NCI-H2227 (cell line): Measurements from ENCODE around the gene STRN3.
A peak's percentile ranks its signal among the peaks of the same experiment; 100 is the strongest.

Experiments used
- DNase-seq: peaks from one replicate; lab custom pipeline; 2025; ENCODE audit not compliant: unreplicated experiment; lab: John Stamatoyannopoulos, UW

STRN3 gene

DNA sequence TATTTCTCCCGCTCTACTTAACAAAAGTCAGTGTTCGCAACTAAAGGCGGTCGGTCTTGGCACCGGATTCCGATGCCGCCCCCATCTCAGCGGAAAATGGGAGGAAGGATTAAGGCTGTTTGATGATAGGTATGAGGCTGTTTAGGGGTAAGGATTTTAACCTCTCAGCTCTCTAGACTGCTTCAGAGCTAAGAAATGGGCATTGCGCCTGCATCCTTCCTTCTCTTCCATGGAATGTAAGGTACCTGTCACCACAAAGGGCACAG lies 150.5 kb downstream of the STRN3 start:
- no peak for DNase-seq

- peak; percentile 29 for DNase-seq
Measured at GRCh38 chr14:30874999-30875787, 151.0 kb downstream of the STRN3 start.

- DNase-seq = peak; percentile 72
Measured at GRCh38 chr14:30874120-30874998, 151.8 kb downstream of the STRN3 start, which contains the start of gene COCH. TSS of gene COCH (plus strand) at chr14:30874559. CDS start at chr14:30874939, 380 bp downstream.

DNA sequence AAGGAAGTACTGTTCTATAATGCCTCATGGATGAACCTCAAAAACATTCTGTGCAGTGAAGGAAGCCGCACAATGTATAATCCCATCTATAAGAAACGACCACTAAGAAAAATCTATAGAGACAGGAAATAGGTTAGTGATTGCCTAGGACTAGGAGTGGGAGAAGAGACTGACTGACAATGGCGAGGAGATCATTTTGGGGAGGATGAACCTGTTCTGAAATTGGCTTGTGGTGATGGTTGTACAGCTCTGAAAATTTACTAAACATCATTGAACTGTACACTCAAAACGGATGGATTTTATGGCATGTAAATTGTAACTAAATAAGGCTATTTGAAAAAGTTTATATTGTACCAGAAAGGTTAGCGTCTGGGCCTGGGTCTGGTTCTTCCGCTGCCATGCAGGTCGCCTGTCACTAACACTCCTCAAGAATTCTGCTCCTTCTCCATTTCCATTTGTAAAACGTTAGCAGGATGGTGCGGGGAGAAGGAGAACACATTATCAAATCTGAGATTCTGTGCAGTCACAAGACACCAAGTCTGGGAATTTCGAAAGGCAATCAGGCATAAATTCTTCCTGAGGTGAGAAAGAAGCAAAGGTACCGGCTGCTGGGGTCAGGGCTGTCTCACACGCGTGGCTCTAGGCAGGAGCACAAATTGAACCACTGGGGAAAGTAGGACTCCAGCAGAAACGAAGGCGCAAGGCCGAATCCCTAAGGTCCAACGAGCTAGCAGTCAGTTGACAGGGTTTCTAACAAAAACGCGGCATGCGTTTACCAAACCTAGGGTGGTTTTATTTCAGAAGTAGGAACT lies 152.7 kb downstream of the STRN3 start:
- no peak for DNase-seq

- no peak for DNase-seq
Measured at GRCh38 chr14:30872602-30873001, 153.6 kb downstream of the STRN3 start.

DNA sequence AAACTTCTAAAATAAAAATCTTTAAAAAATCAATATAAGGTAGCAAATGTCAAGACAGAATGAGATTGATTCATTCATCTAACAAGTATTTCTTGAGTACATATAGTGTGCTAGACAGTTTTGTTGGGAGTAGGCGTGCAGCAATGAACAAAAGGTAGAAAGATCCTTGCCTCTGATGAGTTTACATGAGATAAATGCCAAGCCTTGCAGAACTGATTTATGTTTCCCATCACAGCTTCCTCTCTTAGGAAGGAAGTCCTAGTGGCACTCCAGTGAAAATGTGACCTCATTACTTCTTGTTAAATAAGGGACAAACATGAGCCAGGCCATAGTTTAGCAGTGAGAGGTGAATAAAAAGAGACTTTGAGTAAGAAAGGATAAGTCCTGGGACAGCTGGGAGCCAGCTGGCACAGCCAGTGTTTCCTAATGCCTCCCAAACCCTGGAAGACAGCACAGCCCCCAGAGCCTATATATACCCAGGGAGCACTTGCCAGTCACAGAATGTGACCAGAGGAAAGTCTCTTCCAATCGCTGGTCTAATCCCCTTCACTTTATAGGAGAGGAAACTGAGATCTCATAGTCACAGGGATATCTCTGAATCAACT lies 156.5 kb downstream of the STRN3 start:
- no peak for DNase-seq

DNA sequence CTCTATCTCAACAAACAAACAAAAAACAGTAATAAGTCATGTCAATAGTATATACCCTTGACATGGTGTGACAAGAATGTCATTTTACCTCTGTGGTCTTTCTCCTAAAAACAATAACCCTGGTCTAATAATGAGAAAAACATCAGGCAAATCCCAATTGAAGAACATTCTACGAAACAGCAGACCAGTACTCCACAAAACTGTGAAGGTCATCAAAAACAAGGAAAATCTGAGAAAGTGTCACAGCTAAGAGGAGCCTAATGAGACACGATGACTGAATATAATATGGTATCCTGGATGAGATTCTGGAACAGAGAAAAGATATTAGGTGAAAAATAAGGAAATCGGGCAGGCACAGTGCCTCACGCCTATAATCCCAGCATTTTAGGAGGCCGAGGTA lies 157.4 kb downstream of the STRN3 start:
- DNase-seq = no peak

- DNase-seq = no peak
Measured at GRCh38 chr14:30864934-30865333, 161.2 kb downstream of the STRN3 start.

- no peak for DNase-seq
Measured at GRCh38 chr14:30861200-30861599, 165.0 kb downstream of the STRN3 start.

DNA sequence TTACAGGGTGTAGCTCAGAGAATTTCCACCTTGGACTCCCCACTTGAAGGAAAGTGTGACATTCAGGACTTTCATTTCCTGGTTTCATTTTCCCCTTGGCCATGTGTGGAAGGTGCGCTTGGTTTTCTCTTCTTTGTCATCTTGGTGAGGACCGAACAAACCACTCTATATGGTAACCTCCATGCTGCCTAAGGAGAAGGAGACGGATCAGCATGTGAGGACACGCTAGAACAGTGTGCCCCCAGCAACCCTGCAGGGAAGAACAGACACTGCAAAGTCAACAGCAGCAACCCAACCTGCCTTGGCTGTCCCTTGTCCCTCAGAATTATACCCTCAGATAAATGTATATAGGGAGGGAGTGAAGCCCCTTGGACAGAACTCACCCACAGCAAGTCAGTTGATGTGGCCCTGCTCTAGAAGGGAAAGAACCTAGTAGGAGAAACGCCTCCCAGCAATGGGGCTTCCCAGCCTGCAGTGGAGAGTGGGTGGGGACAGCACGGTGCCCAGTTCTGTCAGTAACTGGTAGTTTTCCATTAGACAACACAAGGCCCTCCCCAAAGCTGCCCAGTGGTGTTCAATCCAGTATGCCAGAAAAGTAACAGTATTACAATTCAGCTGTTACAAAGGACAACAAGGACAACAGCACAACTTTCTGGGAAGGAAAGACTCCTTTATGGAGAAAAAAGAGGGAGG lies 170.7 kb downstream of the STRN3 start:
- DNase-seq = no peak

DNA sequence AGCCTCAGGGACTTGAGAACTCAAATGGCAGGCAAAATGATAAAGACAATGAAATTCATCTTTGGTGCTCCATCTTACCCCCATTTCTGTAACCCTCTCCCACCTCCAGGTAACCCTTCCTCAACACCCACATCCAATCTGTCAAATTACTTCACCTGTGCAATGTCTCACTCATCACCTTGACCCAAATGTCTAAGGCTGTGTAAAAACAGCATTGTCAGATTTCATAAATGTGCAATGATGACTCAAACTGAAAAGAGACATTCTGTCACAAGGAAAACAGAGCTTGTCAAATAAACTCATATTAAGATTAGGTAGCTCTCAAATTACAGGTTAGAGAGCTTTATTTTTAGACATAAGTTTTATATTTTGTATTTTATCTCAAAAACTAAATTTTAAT lies 171.7 kb downstream of the STRN3 start:
- no peak for DNase-seq

GRCh38 chr14:30853946-30854345 lies 172.2 kb downstream of the STRN3 start:
- DNase-seq = no peak

GRCh38 chr14:30849983-30850382 lies 176.2 kb downstream of the STRN3 start:
- no peak for DNase-seq

- DNase-seq = no peak
Measured at GRCh38 chr14:30849354-30849753, 176.8 kb downstream of the STRN3 start.

DNA sequence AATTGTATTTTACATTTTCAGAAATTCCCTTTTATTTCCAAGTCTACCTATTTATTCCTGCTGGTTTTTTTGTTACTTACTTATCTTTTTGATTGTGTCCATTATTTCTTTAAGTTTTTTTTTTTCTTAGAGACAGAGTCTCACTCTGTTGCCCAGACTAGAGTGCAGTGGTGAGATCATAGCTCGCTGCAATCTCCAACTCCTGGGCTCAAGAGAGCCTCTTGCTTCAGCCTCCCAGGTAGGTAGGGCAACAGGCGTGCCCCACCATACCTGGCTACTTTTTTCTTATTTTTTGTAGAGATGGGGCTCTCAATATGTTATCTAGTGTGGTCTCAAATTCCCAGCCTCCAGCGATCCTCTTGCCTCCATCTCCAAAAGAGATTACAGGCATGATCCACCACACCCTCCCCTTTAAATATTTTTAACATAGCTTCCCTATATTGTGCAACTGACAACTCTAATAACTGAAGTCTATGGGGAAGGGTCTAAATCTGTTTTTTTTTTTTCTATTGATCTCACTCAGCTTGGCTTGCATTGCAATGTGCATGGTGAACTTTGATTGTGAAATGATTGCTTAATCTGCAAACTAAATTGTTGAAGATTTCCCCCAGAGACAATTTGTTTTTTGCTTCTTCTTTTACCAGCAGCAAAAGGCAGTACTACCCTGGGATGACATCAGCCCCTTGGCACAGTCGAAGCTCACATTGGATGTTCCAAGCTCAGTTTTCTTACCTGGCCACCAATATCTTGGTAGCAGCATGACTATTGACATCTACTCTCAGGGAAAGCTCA lies 177.5 kb downstream of the STRN3 start:
- DNase-seq = no peak
